ENCODE measurements around the gene SLC12A6. TPM values are rescaled to one million over a fixed set of nuclear protein-coding genes. Genes with fewer than 3 reads are reported as not detected.
"Not testable (repeated sequence)": the region's sequence is repeated elsewhere in the genome, so short reads cannot be mapped to it uniquely, and the experiment has no call there.

The SLC12A6 gene
- total RNA-seq, 1 donor from 2014 or later, result 18.8 TPM

DNA sequence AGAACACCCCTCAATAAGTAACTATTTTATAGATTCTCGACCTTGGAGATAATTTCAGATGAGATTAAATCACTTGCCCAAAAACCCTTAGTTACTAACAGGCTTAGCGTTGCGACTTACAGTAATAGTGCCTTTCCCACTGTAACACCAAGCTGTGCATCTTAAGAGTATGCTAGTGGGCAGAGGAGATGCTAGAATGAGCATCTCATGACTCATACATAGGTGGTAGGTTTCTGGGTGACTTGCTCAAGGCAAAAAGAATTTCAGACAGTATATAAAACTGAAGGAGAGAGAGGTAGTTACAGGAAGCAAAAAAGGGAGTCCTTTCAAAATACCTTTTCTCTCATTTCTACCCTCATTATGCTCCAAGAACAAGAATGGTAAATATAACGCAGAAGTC, 131.6 kb downstream of the SLC12A6 start:
- no peak for DNase-seq (ENCODE audit: low read depth in 2 of 2)

- DNase-seq (ENCODE audit: low read depth in 2 of 2), result no peak
Observed at GRCh38 chr15:34203936-34204335, 133.6 kb downstream of the SLC12A6 start.

- no peak for DNase-seq (ENCODE audit: low read depth in 2 of 2)
Observed at GRCh38 chr15:34203305-34203704, 134.3 kb downstream of the SLC12A6 start.

DNA sequence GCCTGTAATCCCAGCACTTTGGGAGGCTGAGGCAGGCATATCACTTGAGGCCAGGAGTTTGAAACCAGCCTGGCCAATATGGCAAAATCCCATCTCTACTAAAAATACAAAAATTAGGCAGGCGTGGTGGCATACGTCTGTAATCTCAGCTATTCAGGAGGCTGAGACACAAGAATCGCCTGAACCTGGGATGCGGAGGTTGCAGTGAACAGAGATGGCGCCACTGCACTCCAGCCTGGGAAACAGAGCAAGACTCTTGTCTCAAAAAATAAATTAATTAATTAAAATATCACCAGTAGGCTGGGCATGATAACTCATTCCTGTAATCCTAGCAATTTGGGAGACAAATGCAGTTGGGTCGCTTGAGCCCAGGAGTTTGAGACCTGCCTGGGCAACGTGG, 144.3 kb downstream of the SLC12A6 start:
- DNase-seq (ENCODE audit: low read depth in 2 of 2), result not testable (repeated sequence)

DNA sequence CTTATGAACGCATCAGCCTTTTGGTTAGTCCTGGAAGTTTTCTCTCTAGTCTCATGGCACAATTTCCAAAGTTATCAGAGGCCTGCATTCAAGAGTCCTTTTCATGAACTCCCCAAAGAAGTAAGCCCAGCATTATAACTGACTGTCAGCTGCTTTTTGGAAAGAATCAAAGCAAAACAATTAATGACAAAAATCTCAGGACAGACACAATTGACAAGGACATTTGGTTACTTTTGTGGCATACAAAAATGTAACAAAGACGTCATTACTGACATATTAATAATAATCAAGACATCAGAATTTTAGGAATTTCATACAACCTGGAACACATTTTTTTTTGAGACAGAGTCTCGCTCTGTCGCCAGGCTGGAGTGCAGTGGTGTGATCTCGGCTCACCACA, 148.9 kb downstream of the SLC12A6 start:
- no peak for DNase-seq (ENCODE audit: low read depth in 2 of 2)

DNA sequence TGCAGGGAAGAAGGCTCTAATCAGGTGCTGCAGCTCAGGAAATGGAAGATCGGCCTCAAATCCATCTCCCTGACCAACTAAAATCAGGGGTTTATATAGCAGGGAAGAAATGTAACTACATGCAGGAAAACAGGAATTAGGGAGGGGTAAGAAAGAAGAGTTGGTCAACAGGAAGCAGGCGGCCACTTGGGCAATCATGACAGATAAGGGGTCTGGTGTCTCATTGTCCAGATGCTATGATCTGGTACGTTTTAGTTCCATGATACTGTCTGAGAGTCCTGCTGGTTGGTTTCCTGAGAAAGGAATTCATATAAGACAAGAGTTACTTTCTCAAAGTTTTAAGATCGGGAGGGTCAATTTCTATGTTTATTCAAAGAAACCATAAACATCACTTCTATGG, 151.9 kb downstream of the SLC12A6 start:
- peak in 1 of 2 donors; percentile 21 for DNase-seq (ENCODE audit: low read depth in 2 of 2)

DNA sequence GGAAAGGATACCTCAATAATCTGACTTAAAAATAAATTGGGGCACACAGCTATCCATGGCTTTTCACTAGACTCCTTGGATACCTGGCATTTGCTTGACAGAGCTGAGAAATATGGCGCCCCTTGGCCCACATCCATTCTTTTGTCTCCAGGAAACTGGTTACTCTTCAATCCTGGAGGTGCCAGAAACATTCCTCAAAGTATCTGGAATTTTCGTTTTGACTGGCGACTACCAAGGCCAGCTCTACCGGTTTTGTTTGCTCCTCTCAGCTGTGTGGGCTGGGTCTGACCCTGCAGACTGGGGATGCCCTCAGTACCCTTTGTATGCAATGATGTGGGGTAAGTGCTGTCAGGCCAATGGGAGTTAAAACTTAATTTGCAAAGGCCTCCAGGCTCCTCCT, 154.6 kb downstream of the SLC12A6 start:
- DNase-seq (ENCODE audit: low read depth in 2 of 2), result peak; percentile 3 to 26

Other genes with a start within 250 kb of the SLC12A6 start
- 23.8 and 35.9 TPM in 2 replicates for gene EMC7, start 235.9 kb downstream of the SLC12A6 start, total RNA-seq
- gene PGBD4, start 235.7 kb downstream of the SLC12A6 start, total RNA-seq, result 0.65 and 1.4 TPM in 2 replicates
- 21.8 and 31.0 TPM in 2 replicates for gene KATNBL1, start 127.7 kb downstream of the SLC12A6 start, total RNA-seq
- gene EMC4, start 112.8 kb downstream of the SLC12A6 start, total RNA-seq, result 140 and 163 TPM in 2 replicates
- gene NOP10, start 5.4 kb upstream of the SLC12A6 start, total RNA-seq, result 131 and 263 TPM in 2 replicates
- gene NUTM1, start 5.5 kb upstream of the SLC12A6 start, total RNA-seq, result not detected in 2 replicates
- 1.5 and 2.8 TPM in 2 replicates for gene LPCAT4, start 29.4 kb upstream of the SLC12A6 start, total RNA-seq
- gene GOLGA8A, start 100.0 kb upstream of the SLC12A6 start, total RNA-seq, result 0.40 and 2.0 TPM in 2 replicates
- gene GOLGA8B, start 245.9 kb upstream of the SLC12A6 start, total RNA-seq, result 4.1 and 4.8 TPM in 2 replicates